Spinal cord (tissue), 10 donors: ENCODE results near the gene PSMF1. TPM values are rescaled to one million over a fixed set of nuclear protein-coding genes. Genes with fewer than 3 reads are reported as not detected.

ENCODE experiments used
- DNase-seq, 6 donors: peaks; one replicate each; pipeline versions ENCODE4 v3.0.0 to v3.0.0-alpha.2; 2013 to 2015; ENCODE audit warnings: low spot score in 6 of 6, low read depth in 4 of 6
- H3K27ac ChIP-seq: one replicate; pipeline ENCODE4 v1.5.1; 2013; ENCODE audit warnings: low read depth, low read length, control low read depth
- H3K27me3 ChIP-seq: one replicate; pipeline ENCODE4 v1.6.1; 2013; ENCODE audit warnings: low read length; ENCODE audit not compliant: control insufficient read depth, insufficient read depth
- H3K36me3 ChIP-seq: one replicate; pipeline ENCODE4 v1.6.1; 2013; ENCODE audit warnings: low read length; ENCODE audit not compliant: control insufficient read depth, insufficient read depth
- H3K4me1 ChIP-seq: one replicate; pipeline ENCODE4 v1.6.1; 2013; ENCODE audit warnings: low read length; ENCODE audit not compliant: control insufficient read depth, insufficient read depth
- H3K4me3 ChIP-seq: one replicate; pipeline ENCODE4 v1.5.1; 2013; ENCODE audit warnings: low read depth, low read length, control low read depth
- H3K9me3 ChIP-seq: one replicate; pipeline ENCODE4 v1.6.1; 2013; ENCODE audit warnings: low read length; ENCODE audit not compliant: control insufficient read depth, insufficient read depth
- whole genome bisulfite sequencing: methylation state at CpG from one replicate; pipeline ENCODE4 v1.1.5; 2013; ENCODE audit warnings: missing lambda C conversion rate; ENCODE audit not compliant: insufficient coverage; 5-methylcytosine and 5-hydroxymethylcytosine counted together
- polyA plus RNA-seq, 2 donors: library from polyadenylated mRNA; unstranded; fragments of 120-200 nt; gene quantifications; one replicate each; pipeline ENCODE4 v1.2.1, GENCODE V29; 2013; ENCODE audit not compliant: insufficient read length in 2 of 2
- total RNA-seq, 2 donors: library from RNA; depleted of rRNA in 1 of 2; stranded (reverse); fragments of 120-200 nt in 1 of 2; fragments of >200 nt in 1 of 2; gene quantifications; one replicate each; pipeline versions ENCODE4 v1.2.3 to v1.2.4, GENCODE V29; 2013 to 2014
- donor health status: healthy.

PSMF1 gene
- total and polyA plus RNA-seq, 4 donors = 41.8 to 156 (median 98.3) TPM

- DNase-seq = no peak
- WGBS = 100% methylated on average over 1 of the region's 1 CpG
- Histone ChIP-seq H3K27ac (no peak overlapping the region), H3K4me3 (no peak overlapping the region), H3K36me3 (peaks cover 15% of the 10 kb centered on the region), H3K9me3 (peaks cover 2% of the 10 kb centered on the region), H3K4me1 (no peaks in the 10 kb centered on the region), H3K27me3 (no peaks in the 10 kb centered on the region)
Measured at GRCh38 chr20:1154691-1155090, 36.3 kb downstream of the PSMF1 start.

DNA sequence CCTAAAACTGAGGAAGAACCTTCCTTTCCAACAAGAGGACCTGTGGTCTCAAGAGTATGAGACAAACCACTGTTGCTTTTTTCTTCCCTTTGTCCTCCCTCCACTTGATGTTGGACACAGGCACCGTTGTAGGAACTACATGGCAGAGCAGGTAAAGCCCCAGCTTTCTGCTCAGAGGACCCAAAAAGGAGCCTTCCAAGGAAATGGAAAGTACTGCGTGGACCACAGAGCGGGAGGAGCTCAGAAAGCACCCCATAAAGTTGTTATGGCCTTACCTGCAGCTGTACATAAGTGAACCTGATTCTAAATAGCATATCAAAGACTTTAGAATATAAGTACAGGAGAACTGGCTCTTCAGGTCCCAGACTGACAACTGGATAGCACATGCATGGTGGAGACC lies 36.9 kb downstream of the PSMF1 start:
- 100% methylated on average over 3 of the region's 3 CpGs for WGBS
- no peak overlapping the region for H3K4me3 ChIP-seq

GRCh38 chr20:1160496-1160895 lies 42.1 kb downstream of the PSMF1 start:
- WGBS = 97% methylated on average over 9 of the region's 10 CpGs
- Histone ChIP-seq H3K27me3 (no peaks in the 10 kb centered on the region), H3K27ac (no peak overlapping the region), H3K4me1 (no peaks in the 10 kb centered on the region), H3K9me3 (no peaks in the 10 kb centered on the region), H3K4me3 (no peak overlapping the region), H3K36me3 (peaks cover 37% of the 10 kb centered on the region)
- DNase-seq = no peak

More for the DNA sequence above, 36.9 kb downstream of the PSMF1 start:
- Histone ChIP-seq H3K36me3 (peaks cover 15% of the 10 kb centered on the region), H3K27me3 (no peaks in the 10 kb centered on the region), H3K27ac (no peak overlapping the region), H3K4me1 (no peaks in the 10 kb centered on the region), H3K9me3 (peaks cover 2% of the 10 kb centered on the region)
- no peak for DNase-seq

- Histone ChIP-seq H3K27ac (no peak overlapping the region), H3K27me3 (no peaks in the 10 kb centered on the region), H3K4me3 (no peak overlapping the region), H3K9me3 (no peaks in the 10 kb centered on the region), H3K36me3 (peaks cover 39% of the 10 kb centered on the region), H3K4me1 (no peaks in the 10 kb centered on the region)
- DNase-seq = no peak
- WGBS = 97% methylated on average over 8 of the region's 12 CpGs
Measured at GRCh38 chr20:1160991-1161390, 42.6 kb downstream of the PSMF1 start.

DNA sequence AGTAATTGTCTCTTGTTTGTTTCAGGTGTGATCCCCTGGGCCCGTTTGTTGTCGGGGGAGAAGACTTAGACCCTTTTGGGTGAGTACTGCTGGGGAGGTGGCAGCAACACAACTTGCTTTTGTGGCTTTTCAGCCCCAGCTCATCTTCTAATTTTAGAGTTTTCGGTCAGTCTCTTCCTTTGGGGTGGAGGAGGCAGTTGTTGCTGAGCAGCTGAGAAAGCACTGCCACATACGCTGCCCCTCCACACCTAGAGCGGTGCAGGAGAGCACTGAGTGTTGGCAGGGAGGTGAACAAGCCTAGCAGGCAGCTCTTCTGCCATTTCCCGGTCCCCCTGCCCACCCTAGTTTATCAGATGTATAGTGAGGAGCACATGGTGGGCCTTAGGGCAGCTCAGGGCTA lies 44.7 kb downstream of the PSMF1 start:
- H3K9me3 ChIP-seq = no peaks in the 10 kb centered on the region
- peaks cover 45% of the 10 kb centered on the region for H3K36me3 ChIP-seq
- WGBS = 96% methylated on average over 3 of the region's 6 CpGs
- no peaks in the 10 kb centered on the region for H3K4me1 ChIP-seq
- H3K27me3 ChIP-seq = no peaks in the 10 kb centered on the region
- no peak overlapping the region for H3K27ac ChIP-seq
- no peak for DNase-seq
- no peak overlapping the region for H3K4me3 ChIP-seq

DNA sequence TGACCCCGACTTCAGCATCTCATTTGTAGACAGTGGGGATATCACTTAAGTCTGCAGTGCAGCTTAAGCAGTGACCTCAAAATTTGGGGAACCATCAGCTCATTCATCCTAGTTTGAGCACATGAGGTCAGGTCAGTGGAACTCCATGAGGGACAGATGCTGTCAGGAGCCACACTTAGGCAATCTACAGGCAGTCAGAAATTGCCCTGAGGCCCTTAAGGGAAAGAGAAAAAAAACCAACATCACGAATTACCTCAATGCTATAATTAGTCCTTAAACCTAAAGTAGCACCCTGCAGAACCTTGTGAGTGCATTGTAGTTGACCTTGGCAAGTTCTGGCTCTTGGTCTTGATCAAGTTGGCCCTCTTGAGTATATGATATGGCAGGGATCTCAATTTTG lies 45.3 kb downstream of the PSMF1 start:
- H3K4me1 ChIP-seq = no peaks in the 10 kb centered on the region
- H3K9me3 ChIP-seq = no peaks in the 10 kb centered on the region
- H3K36me3 ChIP-seq = peaks cover 45% of the 10 kb centered on the region
- DNase-seq = no peak
- no peak overlapping the region for H3K27ac ChIP-seq
- no peaks in the 10 kb centered on the region for H3K27me3 ChIP-seq
- 100% methylated on average over 1 of the region's 2 CpGs for WGBS
- H3K4me3 ChIP-seq = no peak overlapping the region

DNA sequence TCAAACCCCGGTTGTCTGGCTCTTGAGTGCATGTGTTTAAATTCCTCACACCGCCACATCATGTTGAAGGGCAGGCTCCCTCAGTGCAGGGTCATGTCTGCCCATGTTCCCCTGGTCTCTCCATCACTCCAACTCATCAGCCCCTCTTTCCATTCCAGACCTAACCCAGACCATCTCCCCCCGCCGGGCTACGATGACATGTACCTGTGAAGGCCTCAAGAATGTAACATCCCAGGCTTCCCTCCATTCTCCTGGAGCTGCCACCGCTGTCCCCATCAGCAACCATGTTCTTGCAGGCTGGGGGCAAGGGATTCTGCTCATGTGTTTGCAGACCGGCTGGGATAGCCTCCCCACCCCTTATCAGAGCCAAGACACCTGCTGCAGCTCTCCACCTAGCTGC lies 46.5 kb downstream of the PSMF1 start:
- Histone ChIP-seq H3K27me3 (no peaks in the 10 kb centered on the region), H3K36me3 (peaks cover 49% of the 10 kb centered on the region), H3K4me1 (no peaks in the 10 kb centered on the region), H3K9me3 (no peaks in the 10 kb centered on the region), H3K4me3 (no peak overlapping the region), H3K27ac (no peak overlapping the region)
- DNase-seq = no peak
- 98% methylated on average over 7 of the region's 7 CpGs for WGBS

DNA sequence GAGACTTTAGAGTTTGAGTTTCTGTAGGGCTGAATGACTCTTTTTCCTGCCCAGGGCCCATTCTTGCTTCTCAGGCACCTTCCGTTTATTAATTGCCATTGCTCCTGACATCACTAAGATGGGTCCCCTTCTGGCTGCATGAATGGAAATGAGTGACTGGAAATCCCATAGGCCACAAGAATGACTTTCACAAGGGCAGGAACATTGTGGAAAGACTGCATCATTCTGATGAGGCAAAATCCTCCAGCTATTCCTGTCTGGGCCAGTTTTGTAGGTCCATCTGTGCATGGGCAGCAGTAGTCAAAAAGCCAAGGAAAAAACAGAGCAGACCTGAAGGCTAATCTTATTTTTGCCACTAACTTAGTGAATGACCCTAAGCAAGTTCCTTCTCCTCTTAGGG lies 47.1 kb downstream of the PSMF1 start:
- Histone ChIP-seq H3K36me3 (peaks cover 47% of the 10 kb centered on the region), H3K27me3 (no peaks in the 10 kb centered on the region)

DNA sequence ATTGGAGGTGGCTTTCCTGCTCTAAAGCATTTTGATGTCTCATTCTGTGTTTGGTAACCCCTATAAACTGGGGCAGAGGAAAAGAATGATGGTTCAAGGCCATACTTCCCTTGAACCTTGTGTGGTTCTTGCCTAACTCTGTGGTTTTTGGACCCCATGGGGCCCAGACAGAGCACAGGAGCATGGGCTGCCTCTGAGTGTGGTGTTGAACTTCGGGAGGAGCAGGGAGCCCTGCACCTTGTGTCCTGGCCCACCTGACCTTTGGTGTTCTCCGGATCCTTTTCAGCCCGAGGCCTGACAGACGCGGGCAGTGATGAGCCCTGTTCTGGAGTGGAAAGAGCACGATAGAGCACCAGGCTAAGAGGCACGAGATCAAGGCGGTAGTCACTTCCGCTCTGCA lies 47.5 kb downstream of the PSMF1 start:
- H3K27me3 ChIP-seq = no peaks in the 10 kb centered on the region
- no peak overlapping the region for H3K27ac ChIP-seq
- H3K4me1 ChIP-seq = no peaks in the 10 kb centered on the region
- 95% methylated on average over 8 of the region's 9 CpGs for WGBS
- no peak for DNase-seq
- H3K9me3 ChIP-seq = no peaks in the 10 kb centered on the region
- no peak overlapping the region for H3K4me3 ChIP-seq
- H3K36me3 ChIP-seq = peaks cover 44% of the 10 kb centered on the region

More for the DNA sequence above, 47.1 kb downstream of the PSMF1 start:
- H3K9me3 ChIP-seq = no peaks in the 10 kb centered on the region
- no peaks in the 10 kb centered on the region for H3K4me1 ChIP-seq
- H3K27ac ChIP-seq = no peak overlapping the region
- no peak for DNase-seq
- WGBS = no CpG with 5 or more reads among the region's 1 CpG
- H3K4me3 ChIP-seq = no peak overlapping the region

DNA sequence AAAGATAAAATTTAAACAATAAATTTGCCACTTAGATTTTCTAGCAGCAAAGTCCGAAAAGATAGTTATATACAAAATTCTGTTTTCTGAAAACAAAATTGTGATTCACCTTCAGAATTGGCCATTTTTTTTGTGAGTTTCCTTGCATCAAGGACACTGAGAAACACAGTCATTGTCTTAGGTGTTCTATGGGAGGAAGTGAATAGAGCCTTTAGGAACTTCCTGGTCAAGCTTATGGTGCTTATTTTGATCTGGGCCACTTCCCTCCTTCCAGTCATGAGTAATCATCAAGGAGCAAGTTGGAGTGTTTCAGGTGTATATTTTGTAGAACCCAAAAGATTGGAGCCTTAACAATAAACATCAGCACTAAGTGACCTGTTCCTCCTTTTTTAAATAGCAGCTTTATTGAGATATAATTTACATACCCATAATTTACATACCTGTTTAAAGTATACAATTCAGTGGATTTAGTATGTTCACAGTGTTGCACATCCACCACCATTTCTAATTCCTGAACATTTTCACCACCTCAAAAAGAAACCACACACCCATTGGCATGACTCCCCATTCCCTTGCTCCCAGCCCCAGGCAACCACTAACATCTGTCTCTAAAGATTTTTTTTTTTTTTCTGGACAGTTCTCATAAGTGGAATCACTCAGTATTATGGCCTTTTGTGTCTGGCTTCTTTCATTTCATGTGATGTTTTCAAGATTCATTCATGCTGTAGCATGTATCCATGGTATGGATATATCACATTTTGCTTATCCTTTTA lies 48.7 kb downstream of the PSMF1 start:
- Histone ChIP-seq H3K4me1 (no peaks in the 10 kb centered on the region), H3K4me3 (no peak overlapping the region), H3K36me3 (peaks cover 49% of the 10 kb centered on the region), H3K9me3 (no peaks in the 10 kb centered on the region), H3K27ac (no peak overlapping the region), H3K27me3 (no peaks in the 10 kb centered on the region)
- no CpG with 5 or more reads among the region's 1 CpG for WGBS
- DNase-seq = no peak
